PC-9 (cell line): Measurements from ENCODE around the gene PHLPP1.

Experiments used
- EZH2 ChIP-seq: fragments of 200-600 bp; sonication (generic); IDR thresholded peaks from 2 replicates; pipeline ENCODE4 v1.8.0; 2017; ENCODE audit warnings: antibody characterized with exemption, low read depth
- TF ChIP-seq, protein P1 (sequence below): fragments of 200-600 bp; sonication (generic); conservative IDR thresholded peaks from 2 replicates; pipeline ENCODE4 v1.6.1; 2017; ENCODE audit warnings: mixed run types, antibody characterized with exemption, mild to moderate bottlenecking, moderate library complexity

DNA sequence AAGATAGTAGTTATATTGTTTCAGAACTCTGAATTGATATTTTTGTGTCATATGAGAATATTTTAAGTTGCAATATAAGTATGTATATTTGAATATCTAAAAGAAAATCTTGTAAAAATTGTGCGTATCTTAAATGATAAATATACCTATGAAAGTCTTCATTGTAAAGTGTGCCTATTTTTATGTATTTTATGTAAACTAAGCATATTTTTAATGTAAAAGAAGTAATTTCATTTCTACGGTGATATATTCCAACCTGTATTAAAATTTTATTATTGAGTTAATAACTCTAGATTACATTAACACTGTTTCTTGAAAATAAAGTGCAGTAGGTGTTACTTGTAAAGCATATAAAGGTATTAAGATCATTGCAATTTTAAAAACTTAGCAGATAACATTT is 233.4 kb downstream of the PHLPP1 start:
- no peak for TF ChIP-seq EZH2
- TF ChIP-seq, protein P1, sequence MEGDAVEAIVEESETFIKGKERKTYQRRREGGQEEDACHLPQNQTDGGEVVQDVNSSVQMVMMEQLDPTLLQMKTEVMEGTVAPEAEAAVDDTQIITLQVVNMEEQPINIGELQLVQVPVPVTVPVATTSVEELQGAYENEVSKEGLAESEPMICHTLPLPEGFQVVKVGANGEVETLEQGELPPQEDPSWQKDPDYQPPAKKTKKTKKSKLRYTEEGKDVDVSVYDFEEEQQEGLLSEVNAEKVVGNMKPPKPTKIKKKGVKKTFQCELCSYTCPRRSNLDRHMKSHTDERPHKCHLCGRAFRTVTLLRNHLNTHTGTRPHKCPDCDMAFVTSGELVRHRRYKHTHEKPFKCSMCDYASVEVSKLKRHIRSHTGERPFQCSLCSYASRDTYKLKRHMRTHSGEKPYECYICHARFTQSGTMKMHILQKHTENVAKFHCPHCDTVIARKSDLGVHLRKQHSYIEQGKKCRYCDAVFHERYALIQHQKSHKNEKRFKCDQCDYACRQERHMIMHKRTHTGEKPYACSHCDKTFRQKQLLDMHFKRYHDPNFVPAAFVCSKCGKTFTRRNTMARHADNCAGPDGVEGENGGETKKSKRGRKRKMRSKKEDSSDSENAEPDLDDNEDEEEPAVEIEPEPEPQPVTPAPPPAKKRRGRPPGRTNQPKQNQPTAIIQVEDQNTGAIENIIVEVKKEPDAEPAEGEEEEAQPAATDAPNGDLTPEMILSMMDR, result no peak
